ENCODE data around the gene ARHGAP15. TPM values are rescaled to one million over a fixed set of nuclear protein-coding genes. Genes with fewer than 3 reads are reported as not detected.
A peak's percentile ranks its signal among the peaks of the same experiment; 100 is the strongest.

Gene ARHGAP15
- total RNA-seq, 1 donor from 2014 or later: not detected

DNA sequence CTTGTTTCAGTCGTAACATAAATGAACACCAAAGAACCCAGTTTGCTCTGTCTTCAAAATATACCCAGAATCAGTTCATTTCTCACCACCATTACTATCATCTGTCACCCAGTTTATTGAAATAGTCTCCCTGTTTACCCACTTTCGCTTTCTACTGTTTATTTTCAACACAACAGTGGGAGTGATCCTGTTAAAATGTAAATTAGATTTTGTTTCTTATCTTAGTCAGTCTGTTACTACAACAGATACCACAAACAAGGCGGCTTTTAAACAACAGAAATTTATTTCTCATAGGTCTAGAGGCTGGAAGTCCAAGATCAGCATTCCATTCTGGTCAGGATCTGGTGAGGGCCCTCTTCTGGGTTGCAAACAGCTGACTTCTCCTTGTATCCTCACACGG, 74.8 kb downstream of the ARHGAP15 start:
- H3K4me3 ChIP-seq (ENCODE audit: low read depth, low read length): no peak overlapping the region
- no peaks in the 10 kb centered on the region for H3K27me3 ChIP-seq (ENCODE audit: control insufficient read depth, insufficient read depth, low read length)
- H3K36me3 ChIP-seq (ENCODE audit: control insufficient read depth, insufficient read depth, low read length): no peaks in the 10 kb centered on the region
- no peak for TF ChIP-seq CTCF (IDR thresholded peaks at IDR 0.05; ENCODE audit: insufficient read depth, low read length, poor library complexity, severe bottlenecking)
- DNase-seq (ENCODE audit: low read depth): no peak

DNA sequence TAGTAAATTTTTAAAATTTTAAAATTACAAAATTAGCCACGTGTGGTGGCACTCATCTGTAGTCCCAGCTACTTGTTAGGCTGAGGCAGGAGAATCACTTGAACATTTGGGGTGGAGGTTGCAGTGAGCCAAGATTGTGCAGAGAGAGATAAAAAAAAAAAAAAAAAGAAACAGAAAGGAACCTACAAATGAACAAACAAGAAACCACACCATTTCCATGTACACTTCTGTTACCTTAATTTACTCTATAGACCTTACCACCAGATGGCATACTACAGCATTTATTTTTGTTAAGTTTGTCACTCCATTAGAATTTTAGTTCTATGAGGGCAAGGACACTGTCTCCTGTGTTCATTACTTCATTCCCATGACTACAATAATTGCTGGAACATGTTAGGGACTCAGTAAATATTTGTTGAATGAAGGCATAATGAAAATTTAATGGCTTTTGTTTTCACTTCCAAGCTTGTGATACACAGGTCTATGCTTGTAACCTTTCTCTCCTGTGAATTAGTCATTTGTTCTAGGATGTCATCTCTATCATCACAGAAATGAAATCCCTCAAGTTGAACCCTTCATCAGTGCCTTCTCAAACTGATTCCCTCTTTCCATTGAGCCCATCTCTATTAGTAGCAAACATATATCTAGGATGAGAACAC, 76.0 kb downstream of the ARHGAP15 start:
- no peaks in the 10 kb centered on the region for H3K27me3 ChIP-seq (ENCODE audit: control insufficient read depth, insufficient read depth, low read length)
- no peaks in the 10 kb centered on the region for H3K36me3 ChIP-seq (ENCODE audit: control insufficient read depth, insufficient read depth, low read length)
- DNase-seq (ENCODE audit: low read depth): no peak
- peak; percentile 29 for TF ChIP-seq CTCF (IDR thresholded peaks at IDR 0.05; ENCODE audit: insufficient read depth, low read length, poor library complexity, severe bottlenecking)
- no peak overlapping the region for H3K4me3 ChIP-seq (ENCODE audit: low read depth, low read length)

GRCh38 chr2:143209570-143210445, 80.6 kb downstream of the ARHGAP15 start:
- no peaks in the 10 kb centered on the region for H3K27me3 ChIP-seq (ENCODE audit: control insufficient read depth, insufficient read depth, low read length)
- DNase-seq (ENCODE audit: low read depth): no peak
- no peak for TF ChIP-seq CTCF (IDR thresholded peaks at IDR 0.05; ENCODE audit: insufficient read depth, low read length, poor library complexity, severe bottlenecking)
- H3K36me3 ChIP-seq (ENCODE audit: control insufficient read depth, insufficient read depth, low read length): no peaks in the 10 kb centered on the region
- H3K4me3 ChIP-seq (ENCODE audit: low read depth, low read length): no peak overlapping the region

DNA sequence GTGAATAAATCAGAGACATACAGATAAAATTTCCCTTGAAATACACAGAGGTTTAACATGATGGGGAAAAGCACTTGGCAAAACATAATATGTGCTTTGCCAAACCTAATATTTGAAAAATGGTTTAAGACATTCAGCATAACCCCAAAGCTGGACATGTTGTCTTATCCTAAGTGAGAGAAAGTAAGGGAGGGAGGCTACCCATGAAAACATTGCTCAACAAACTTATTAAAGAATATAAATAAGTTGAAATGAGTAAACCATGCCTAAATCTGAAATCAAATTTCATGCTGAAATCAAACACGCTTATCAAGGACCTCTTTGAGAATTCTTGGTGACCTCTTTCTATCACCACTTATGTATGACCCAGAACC, 81.2 kb downstream of the ARHGAP15 start:
- Histone ChIP-seq H3K4me3 (ENCODE audit: low read depth, low read length) (no peak overlapping the region), H3K36me3 (ENCODE audit: control insufficient read depth, insufficient read depth, low read length) (no peaks in the 10 kb centered on the region), H3K27me3 (ENCODE audit: control insufficient read depth, insufficient read depth, low read length) (no peaks in the 10 kb centered on the region)
- no peak for TF ChIP-seq CTCF (IDR thresholded peaks at IDR 0.05; ENCODE audit: insufficient read depth, low read length, poor library complexity, severe bottlenecking)
- no peak for DNase-seq (ENCODE audit: low read depth)

DNA sequence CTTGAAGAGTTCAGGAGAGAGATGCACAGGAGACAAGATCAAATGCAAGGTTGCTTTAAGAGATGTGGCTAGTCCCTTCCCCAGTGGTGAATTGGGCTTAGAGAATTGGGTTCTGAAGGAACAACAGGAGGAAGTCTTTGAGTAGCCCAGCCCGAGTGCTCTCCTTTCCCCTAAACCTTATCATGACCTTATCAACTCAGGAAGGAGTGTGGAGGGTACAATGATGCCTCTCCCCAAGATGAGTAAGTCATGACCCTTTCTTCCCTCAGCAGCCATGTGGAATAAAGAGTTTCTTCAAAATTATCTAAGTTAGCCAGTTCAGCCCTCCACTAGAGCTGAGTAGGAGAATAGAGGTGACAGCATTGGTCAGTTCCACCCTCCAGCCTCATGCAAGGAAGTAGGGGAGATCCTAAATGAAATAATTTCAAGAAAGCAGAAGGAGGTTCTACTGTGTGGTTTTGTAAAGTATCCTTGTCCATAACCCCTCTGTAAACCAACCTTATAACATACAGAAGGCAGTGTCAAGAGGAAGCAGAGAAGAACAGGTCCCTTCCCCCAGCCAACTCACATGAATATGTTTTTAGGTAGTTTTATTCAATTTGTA, 88.4 kb downstream of the ARHGAP15 start:
- TF ChIP-seq CTCF (IDR thresholded peaks at IDR 0.05; ENCODE audit: insufficient read depth, low read length, poor library complexity, severe bottlenecking): no peak
- H3K4me3 ChIP-seq (ENCODE audit: low read depth, low read length): no peak overlapping the region
- no peaks in the 10 kb centered on the region for H3K27me3 ChIP-seq (ENCODE audit: control insufficient read depth, insufficient read depth, low read length)
- no peak for DNase-seq (ENCODE audit: low read depth)
- no peaks in the 10 kb centered on the region for H3K36me3 ChIP-seq (ENCODE audit: control insufficient read depth, insufficient read depth, low read length)

All from kidney epithelial cell (primary cell).